Endothelial cell of umbilical vein (primary cell): ENCODE data around the gene AGRN. TPM values are rescaled to one million over a fixed set of nuclear protein-coding genes. Genes with fewer than 3 reads are reported as not detected.

Source experiments
- BruUV-seq: library from RNA; stranded (reverse); fragments of 400-500 nt; replicated peaks from 2 replicates; lab custom pipeline; 2021; lab: Mats Ljungman, UMichigan
- CTCF ChIA-PET: fragments of 300-600, 350-600 bp; sonication (Branson Sonifier 250); formaldehyde crosslinking; loops from one replicate; lab custom pipeline; 2021; ENCODE audit warnings: antibody characterized with exemption, inconsistent platforms; lab: Charles Lee
- POLR2A ChIA-PET: fragments of 300-600, 350-600 bp; sonication (Branson Sonifier 250); formaldehyde crosslinking; loops from one replicate; lab custom pipeline; 2021; ENCODE audit warnings: antibody characterized with exemption, inconsistent platforms; lab: Charles Lee
- DNase-seq: peaks from one replicate; pipeline ENCODE4 v3.0.0-alpha.2; 2011; ENCODE audit warnings: low read depth, low spot score
- FAIRE-seq: peaks from 2 replicates; lab custom pipeline; 2011; peaks lifted over from hg19 to GRCh38; lab: Jason Lieb, UNC
- H2AFZ ChIP-seq: 2 replicates; pipeline ENCODE4 v1.6.0; 2012; ENCODE audit warnings: low read depth, low read length, control low read depth, inconsistent platforms
- H3K27ac ChIP-seq: 2 replicates; pipeline ENCODE4 v1.5.1; 2011; ENCODE audit warnings: low read depth, mild to moderate bottlenecking, control low read depth, low read length, moderate library complexity; ENCODE audit not compliant: insufficient read depth
- H3K27me3 ChIP-seq, 2 experiments: 2 replicates each; pipeline versions ENCODE4 v1.6.0 to v1.6.1; 2011; ENCODE audit warnings: low read length in 2 of 2, mixed read lengths in 1 of 2; ENCODE audit not compliant: control insufficient read depth in 2 of 2, insufficient read depth in 2 of 2
- H3K36me3 ChIP-seq, 2 experiments: 2 replicates in 1 of 2; 3 replicates in 1 of 2; pipeline ENCODE4 v1.5.1; 2011; ENCODE audit warnings: low read length in 2 of 2, mild to moderate bottlenecking in 1 of 2, moderate library complexity in 1 of 2; ENCODE audit not compliant: control insufficient read depth in 2 of 2, insufficient read depth in 2 of 2; ENCODE audit errors: extremely low read depth in 1 of 2
- H3K4me1 ChIP-seq: 3 replicates; pipeline ENCODE4 v1.5.1; 2011; ENCODE audit warnings: mild to moderate bottlenecking, low read length; ENCODE audit not compliant: control insufficient read depth, insufficient read depth; ENCODE audit errors: extremely low read depth
- H3K4me2 ChIP-seq: 2 replicates; pipeline ENCODE4 v1.6.1; 2011; ENCODE audit warnings: low read length, control low read depth, mixed read lengths; ENCODE audit not compliant: insufficient read depth
- H3K4me3 ChIP-seq, 3 experiments: fragments of 200-600 bp in 1 of 3; sonication (generic), shearing (Covaris generic) in 1 of 3; replicated peaks in 1 of 3; 2 replicates each; pipeline ENCODE4 v1.5.1; 2011 to 2016; ENCODE audit warnings: control low read depth in 3 of 3, low read length in 3 of 3, mild to moderate bottlenecking in 2 of 3, inconsistent platforms in 1 of 3, low read depth in 1 of 3, moderate library complexity in 1 of 3; ENCODE audit not compliant: insufficient read depth in 1 of 3
- H3K79me2 ChIP-seq: 2 replicates; pipeline ENCODE4 v1.6.0; 2012; ENCODE audit warnings: low read length, inconsistent platforms; ENCODE audit not compliant: control insufficient read depth, insufficient read depth
- H3K9ac ChIP-seq: replicated peaks from 2 replicates; pipeline ENCODE3; 2011; ENCODE audit warnings: low read length, control low read depth; ENCODE audit not compliant: insufficient read depth; ENCODE audit errors: extremely low read depth
- H3K9me1 ChIP-seq: replicated peaks from 3 replicates; pipeline ENCODE4 v1.6.0; 2011; ENCODE audit warnings: mild to moderate bottlenecking, low read length; ENCODE audit not compliant: control insufficient read depth, insufficient read depth; ENCODE audit errors: extremely low read depth
- H3K9me3 ChIP-seq: replicated peaks from 2 replicates; pipeline ENCODE4 v1.5.1; 2012; ENCODE audit warnings: low read length, inconsistent platforms; ENCODE audit not compliant: control insufficient read depth, insufficient read depth
- H4K20me1 ChIP-seq: replicated peaks from 2 replicates; pipeline ENCODE3; 2011; ENCODE audit warnings: mild to moderate bottlenecking, low read length; ENCODE audit not compliant: control insufficient read depth, insufficient read depth; ENCODE audit errors: extremely low read depth
- CTCF ChIP-seq, 2 donors: IDR thresholded peaks; 1 replicate in 1 of 2; 2 replicates in 1 of 2; pipeline ENCODE4 v1.5.1; 2011; ENCODE audit warnings: low read length in 2 of 2, mild to moderate bottlenecking in 2 of 2, moderate library complexity in 2 of 2, control low read depth in 1 of 2, inconsistent platforms in 1 of 2, low read depth in 1 of 2; ENCODE audit not compliant: insufficient read depth in 1 of 2; ENCODE audit errors: extremely low read depth in 1 of 2
- EZH2 ChIP-seq: IDR thresholded peaks from 2 replicates; pipeline ENCODE4 v1.6.1; 2012; ENCODE audit warnings: borderline replicate concordance, low read depth, mild to moderate bottlenecking, moderate library complexity, low read length, inconsistent platforms; ENCODE audit not compliant: severe bottlenecking
- FOS ChIP-seq: IDR thresholded peaks from 2 replicates; pipeline ENCODE4 v1.6.1; 2011; ENCODE audit warnings: mild to moderate bottlenecking, low read length, moderate library complexity, borderline replicate concordance; ENCODE audit not compliant: insufficient read depth
- GATA2 ChIP-seq: IDR thresholded peaks from 2 replicates; pipeline ENCODE4 v1.7.0; 2011; ENCODE audit warnings: low read depth, mild to moderate bottlenecking, moderate library complexity, mixed read lengths, low read length; ENCODE audit not compliant: insufficient read length, insufficient read depth
- JUN ChIP-seq: IDR thresholded peaks from 2 replicates; pipeline ENCODE4 v1.6.1; 2011; ENCODE audit warnings: borderline replicate concordance, low read depth; ENCODE audit not compliant: insufficient read length, insufficient read depth
- MAX ChIP-seq: IDR thresholded peaks from 2 replicates; pipeline ENCODE4 v1.6.1; 2011; ENCODE audit not compliant: insufficient read depth, insufficient read length
- POLR2AphosphoS5 ChIP-seq: IDR thresholded peaks from 2 replicates; pipeline ENCODE4 v1.6.1; 2012; ENCODE audit warnings: low read depth, mild to moderate bottlenecking, control low read depth, low read length, moderate library complexity; ENCODE audit not compliant: insufficient read depth
- dilution Hi-C: fragments of 300-500 bp; cut with MboI; formaldehyde crosslinking; loops from one replicate; pipeline ENCODE4 v1.15.0; 2019; ENCODE audit warnings: low sequenced_read_pairs; ENCODE audit not compliant: extremely low pct_ligation_motif_present
- intact Hi-C: fragments of 100-400 bp; cut with micrococcal nuclease; formaldehyde crosslinking; loops from one replicate; pipeline ENCODE4 v1.10.0; 2022
- polyA plus RNA-seq, 4 experiments: library from polyadenylated mRNA; depleted of rRNA in 3 of 4; stranded (reverse) in 3 of 4; unstranded in 1 of 4; fragments of >200 nt; gene quantifications; 2 replicates each; pipeline versions ENCODE4 v1.2.1 to v1.2.3, GENCODE V29; 2011 to 2012; ENCODE audit warnings: missing spikeins in 1 of 4
- total RNA-seq: library from RNA; stranded (reverse); gene quantifications from 2 replicates; pipeline ENCODE4 v1.2.3, GENCODE V29; 2021

The AGRN gene
- total and polyA plus RNA-seq, 2 donors (not counting 3 experiments of a cell fraction or from before 2014, with no cell fraction given), result 66.6 to 67.8 TPM

DNA sequence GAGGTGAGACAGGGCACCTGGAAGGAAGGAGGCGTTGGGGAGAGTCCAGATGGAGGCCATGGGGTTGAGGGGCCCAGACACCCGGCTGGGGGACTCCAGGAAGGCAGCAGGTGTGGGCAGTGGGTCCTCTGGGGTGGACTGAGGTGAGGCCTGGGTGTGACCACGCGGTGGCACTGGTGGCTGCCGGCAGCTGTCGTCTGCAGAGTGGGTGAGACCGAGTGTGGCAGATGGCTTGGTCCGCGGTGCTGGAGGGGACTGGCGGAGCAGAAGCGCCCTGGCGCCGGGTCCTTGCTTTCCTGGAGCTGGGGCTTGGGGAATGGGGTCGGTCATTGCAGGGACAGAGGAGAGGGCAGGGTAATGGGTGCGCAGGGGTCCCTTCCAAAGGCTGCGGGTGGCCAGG lies 12.5 kb downstream of the AGRN start:
- Histone ChIP-seq H3K27ac (no peak overlapping the region), H3K4me1 (no peaks in the 10 kb centered on the region), H3K79me2 (no peaks in the 10 kb centered on the region), H3K36me3 (peaks cover 0 to 10% of the 10 kb centered on the region in 2 experiments), H3K4me3 (no peak overlapping the region), H4K20me1 (no peaks in the 10 kb centered on the region), H2AFZ (no peak overlapping the region), H3K9me1 (no peaks in the 10 kb centered on the region), H3K27me3 (no peaks in the 10 kb centered on the region), H3K4me2 (no peak overlapping the region), H3K9me3 (no peaks in the 10 kb centered on the region), H3K9ac (no peak overlapping the region)
- DNase-seq (no peak), FAIRE-seq (no peak)
- ChIA-PET POLR2A (interaction anchor here (0.7 kb wide), 1 partner anchor 398 kb away, joined by 3 read pairs; no protein-coding TSS in a partner anchor), CTCF (interaction anchor here (1.0 to 3.3 kb wide), 11 partner anchors 9 to 259 kb away, joined by 3 to 19 read pairs (median 4); partner anchors contain the start of gene AGRN)
- dilution Hi-C loops (no loop called here), intact Hi-C loops (loop anchor here (2.0 kb wide), 2 partner anchors 26 to 84 kb away; partner anchors contain the start of gene C1orf159)
- BruUV-seq, result no TSS peak
- TF ChIP-seq GATA2 (no peak), JUN (no peak), EZH2 (no peak), CTCF (IDR thresholded peaks at IDR 0.05; ENCODE audit: extremely low read depth in 1 of 2, insufficient read depth in 1 of 2, low read depth in 1 of 2, low read length in 2 of 2) (no peak), FOS (no peak), MAX (no peak), POLR2AphosphoS5 (no peak)
